ENCODE measurements around the gene RNASE11.
"Not testable (repeated sequence)": the region's sequence is repeated elsewhere in the genome, so short reads cannot be mapped to it uniquely, and the experiment has no call there.

RNASE11 gene

DNA sequence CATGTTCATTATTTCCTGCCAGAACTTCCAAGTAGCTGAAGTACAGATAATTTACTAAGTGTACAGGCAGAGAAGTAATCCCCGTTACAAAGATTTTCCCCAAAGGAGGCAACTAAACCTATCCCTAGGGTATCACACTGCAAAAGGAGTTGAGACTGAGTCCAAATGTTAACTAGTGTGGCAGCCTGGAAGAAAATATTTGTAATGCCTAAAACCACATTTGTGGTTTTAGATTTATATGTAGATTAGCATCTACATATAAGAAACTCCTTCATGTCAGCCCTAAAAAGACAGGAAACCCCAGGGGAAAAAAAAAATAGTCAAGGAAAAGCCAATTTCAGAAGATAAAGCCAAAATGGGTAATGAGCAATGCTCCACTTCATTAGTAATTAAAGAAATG, 4.8 kb upstream of the RNASE11 start:
- no peak for TF ChIP-seq ZFX (IDR thresholded peaks at IDR 0.05)
- TF ChIP-seq, protein P1, sequence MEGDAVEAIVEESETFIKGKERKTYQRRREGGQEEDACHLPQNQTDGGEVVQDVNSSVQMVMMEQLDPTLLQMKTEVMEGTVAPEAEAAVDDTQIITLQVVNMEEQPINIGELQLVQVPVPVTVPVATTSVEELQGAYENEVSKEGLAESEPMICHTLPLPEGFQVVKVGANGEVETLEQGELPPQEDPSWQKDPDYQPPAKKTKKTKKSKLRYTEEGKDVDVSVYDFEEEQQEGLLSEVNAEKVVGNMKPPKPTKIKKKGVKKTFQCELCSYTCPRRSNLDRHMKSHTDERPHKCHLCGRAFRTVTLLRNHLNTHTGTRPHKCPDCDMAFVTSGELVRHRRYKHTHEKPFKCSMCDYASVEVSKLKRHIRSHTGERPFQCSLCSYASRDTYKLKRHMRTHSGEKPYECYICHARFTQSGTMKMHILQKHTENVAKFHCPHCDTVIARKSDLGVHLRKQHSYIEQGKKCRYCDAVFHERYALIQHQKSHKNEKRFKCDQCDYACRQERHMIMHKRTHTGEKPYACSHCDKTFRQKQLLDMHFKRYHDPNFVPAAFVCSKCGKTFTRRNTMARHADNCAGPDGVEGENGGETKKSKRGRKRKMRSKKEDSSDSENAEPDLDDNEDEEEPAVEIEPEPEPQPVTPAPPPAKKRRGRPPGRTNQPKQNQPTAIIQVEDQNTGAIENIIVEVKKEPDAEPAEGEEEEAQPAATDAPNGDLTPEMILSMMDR (conservative IDR thresholded peaks at IDR 0.05), result no peak
- H3K27ac ChIP-seq, result no peak overlapping the region

DNA sequence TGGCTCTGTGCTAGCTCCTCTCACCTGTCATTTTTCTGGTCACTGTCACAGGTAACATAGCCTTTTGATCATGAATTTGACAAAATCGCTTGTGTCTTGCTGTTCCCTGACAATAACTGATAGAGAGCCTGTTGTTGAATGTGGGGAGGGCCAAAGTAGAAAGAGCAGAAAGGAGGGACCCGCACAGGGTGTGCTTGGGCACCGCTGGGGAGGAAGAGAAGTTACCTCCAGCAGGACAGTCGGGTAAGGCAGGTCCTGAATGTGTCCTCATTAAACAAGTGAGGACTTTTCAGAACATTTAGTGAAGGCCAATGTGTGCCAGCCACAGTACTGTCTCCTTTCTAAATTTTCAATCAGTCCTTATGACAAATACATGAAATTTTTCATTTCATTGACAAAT, 3.4 kb upstream of the RNASE11 start, which contains the start of gene RNASE12:
Gene RNASE12 (minus strand): TSS at position 142 of the 400 bp plus-strand sequence. CDS start 653 bp downstream, outside the sequence.
- no peak within 1 kb of the TSS for H3K27ac ChIP-seq
- TF ChIP-seq ZFX (IDR thresholded peaks at IDR 0.05), result no peak
- TF ChIP-seq, protein P1 (conservative IDR thresholded peaks at IDR 0.05), result no peak

DNA sequence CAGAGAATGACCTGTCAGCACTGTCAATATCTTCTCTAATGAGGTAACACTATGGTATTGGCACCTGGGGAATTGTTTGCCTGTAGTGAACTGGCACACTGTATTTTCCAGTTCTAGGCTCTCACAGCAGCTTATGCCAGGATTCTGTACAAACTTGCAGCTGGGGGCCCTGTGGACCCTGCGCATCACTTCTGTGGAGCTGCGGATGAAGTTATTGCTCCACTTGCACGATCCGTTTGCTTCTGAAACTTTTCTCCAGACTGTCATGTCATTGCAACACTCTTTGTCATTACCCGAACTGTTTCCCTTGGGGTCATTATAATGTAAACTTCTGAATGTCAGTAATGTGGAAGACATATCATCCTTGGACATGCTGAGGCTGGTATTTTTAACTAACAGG, 3.9 kb downstream of the RNASE11 start:
- H3K27ac ChIP-seq, result no peak overlapping the region
- TF ChIP-seq, protein P1 (conservative IDR thresholded peaks at IDR 0.05), result no peak
- TF ChIP-seq ZFX (IDR thresholded peaks at IDR 0.05), result no peak

DNA sequence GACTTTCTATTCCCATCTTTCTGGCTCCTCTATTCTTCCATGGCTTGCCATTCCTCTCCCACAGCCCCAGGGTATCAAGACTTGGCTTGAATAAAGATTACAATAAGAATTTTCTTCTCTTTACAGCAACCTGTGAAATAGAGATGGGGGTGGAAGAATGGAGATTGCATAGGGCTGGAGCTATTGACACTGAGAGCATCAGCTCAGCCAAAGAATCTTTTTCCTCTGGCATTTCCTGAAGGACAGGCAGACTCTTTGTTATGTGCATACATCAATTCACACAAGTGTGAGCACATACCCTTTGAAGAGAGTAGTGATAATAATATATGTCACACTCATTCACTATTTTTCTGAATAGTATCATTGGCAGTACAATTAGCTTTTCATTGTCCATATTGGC, 4.7 kb downstream of the RNASE11 start:
- no peak for TF ChIP-seq ZFX (IDR thresholded peaks at IDR 0.05)
- TF ChIP-seq, protein P1 (conservative IDR thresholded peaks at IDR 0.05), result no peak

DNA sequence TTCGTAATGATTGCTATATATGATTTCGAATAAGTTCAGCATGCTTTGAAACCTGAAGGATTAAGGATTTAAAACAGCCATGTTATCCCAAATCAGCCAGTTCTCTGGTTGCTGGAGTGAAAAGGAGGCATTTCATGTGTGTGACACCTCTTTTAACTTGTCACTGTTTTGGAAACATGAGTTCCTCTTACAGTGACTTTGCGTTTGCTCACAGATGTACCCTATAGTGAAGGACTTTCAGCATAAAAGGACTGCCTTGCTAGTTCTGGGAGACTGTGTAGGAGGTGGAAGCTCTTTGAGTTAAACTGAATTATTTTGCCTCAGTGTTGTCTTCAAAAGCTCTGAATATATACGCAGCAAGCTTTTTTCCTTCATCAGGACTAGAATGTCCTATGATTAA, 7.6 kb downstream of the RNASE11 start:
- TF ChIP-seq, protein P1 (conservative IDR thresholded peaks at IDR 0.05), result no peak
- TF ChIP-seq ZFX (IDR thresholded peaks at IDR 0.05), result no peak
- no peak overlapping the region for H3K27ac ChIP-seq

More for the DNA sequence above, 4.7 kb downstream of the RNASE11 start:
- no peak overlapping the region for H3K27ac ChIP-seq

DNA sequence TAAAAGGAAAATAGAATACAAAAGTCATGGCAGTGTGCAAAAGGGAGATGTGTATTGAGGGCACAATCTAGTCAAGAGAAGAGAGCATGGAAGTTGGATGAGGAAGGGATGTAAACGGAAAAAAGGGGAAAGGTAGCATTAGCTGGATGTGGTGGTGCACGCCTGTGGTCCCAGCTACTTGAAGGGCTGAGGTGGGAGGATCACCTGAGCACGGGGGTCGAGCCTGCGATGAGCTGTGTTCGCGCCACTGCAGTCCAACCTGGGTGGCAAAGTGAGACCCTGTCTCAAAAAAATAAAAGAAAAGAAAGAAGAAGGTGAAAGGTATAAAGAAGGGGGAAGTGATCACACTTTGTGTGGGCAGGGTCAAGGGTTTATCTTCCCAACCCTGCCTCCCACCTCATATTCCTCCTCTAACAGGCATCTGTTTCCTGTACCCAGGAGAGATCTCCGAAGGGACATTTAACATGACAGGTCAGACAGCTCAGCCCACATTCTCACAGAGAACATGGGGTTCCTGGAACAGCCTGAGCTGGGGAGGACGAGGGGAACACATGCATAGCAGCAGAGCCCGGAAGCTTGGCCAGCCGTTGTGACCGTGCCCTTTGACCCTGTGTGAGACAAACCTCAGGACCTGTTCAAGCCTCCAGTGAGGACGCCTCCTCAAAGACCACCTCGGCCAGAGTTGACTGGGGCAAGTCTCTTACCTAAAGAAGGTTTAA, 8.9 kb downstream of the RNASE11 start:
- no peak for TF ChIP-seq ZFX (IDR thresholded peaks at IDR 0.05)
- TF ChIP-seq, protein P1 (conservative IDR thresholded peaks at IDR 0.05), result no peak
- H3K27ac ChIP-seq, result no peak overlapping the region

DNA sequence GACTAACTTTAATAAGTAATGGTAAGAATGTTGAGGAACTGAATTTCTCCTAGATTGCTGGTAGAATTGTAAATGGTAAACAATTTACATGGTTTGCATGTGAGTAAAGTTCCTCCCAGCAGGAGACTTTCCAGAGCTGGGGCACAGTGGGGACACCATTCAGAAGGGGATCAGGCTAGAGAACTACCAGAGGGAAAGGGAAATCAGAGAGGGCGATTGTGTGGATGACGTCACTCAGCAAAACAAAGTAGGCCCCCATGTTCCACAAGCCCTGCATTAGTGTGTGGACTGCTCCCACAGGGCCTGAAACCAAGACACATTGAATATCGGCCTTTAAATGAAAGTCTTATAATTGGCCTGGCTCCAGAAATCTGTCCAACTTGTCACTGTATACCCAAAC, 9.5 kb downstream of the RNASE11 start:
- no peak overlapping the region for H3K27ac ChIP-seq
- TF ChIP-seq ZFX (IDR thresholded peaks at IDR 0.05), result no peak
- TF ChIP-seq, protein P1 (conservative IDR thresholded peaks at IDR 0.05), result no peak

DNA sequence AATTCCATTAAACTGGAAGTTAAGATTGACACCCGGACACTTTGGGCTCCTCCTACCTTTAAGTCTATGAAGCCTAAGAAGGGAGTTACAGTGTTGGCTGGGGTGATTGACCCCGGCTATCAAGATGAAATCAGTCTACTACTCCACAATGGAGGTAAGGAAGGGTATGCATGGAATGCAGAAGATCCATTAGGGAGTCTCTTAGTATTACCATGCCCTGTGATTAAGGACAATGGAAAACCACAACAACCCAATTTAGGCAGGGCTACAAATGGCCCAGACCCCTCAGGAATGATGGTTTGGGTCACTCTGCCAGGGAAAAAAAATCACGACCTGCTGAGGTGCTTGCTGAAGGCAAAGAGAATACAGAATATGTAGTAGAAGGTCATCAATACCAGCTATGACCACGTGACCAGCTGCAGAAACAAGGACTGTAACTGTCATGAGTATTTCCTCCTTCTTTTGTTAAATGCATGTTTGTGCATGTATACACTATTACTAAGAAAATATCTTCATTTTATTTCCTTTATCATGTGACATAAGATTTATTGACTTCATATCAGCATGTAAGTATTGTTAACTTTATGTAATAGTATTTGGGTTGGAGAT, 15.3 kb downstream of the RNASE11 start:
- not testable (repeated sequence) for H3K27ac ChIP-seq

DNA sequence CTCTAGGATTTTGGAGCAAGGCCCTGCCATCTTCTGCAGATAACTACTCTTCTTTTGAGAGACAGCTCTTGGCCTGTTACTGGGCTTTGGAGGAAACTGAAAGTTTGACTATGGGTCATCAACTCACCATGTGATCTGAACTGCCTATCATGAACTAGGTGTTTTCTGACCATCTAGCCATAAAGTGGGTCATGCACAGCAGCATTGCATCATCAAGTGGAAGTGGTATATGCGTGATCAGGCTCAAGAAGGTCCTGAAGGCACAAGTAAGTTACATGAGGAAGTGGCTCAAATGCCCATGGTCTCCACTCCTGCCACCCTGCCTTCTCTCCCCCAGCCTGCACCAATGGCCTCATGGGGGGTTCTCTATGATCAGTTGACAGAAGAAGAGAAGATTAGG, 17.1 kb downstream of the RNASE11 start:
- H3K27ac ChIP-seq, result not testable (repeated sequence)

DNA sequence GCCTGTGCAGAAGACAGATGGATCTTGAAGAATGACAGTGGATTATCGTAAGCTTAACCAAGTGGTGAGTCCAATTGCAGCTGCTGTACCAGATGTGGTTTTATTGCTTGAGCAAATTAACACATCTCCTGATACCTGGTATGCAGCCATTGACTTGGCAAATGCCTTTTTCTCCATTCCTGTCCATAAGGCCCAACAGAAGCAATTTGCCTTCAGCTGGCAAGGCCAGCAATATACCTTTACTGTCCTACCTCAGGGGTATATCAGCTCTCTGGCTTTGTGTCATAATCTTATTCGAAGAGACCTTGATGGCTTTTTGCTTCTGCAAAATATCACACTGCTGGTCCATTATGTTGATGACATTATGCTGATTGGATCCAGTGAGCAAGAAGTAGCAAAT, 17.9 kb downstream of the RNASE11 start:
- not testable (repeated sequence) for H3K27ac ChIP-seq

Data from C4-2B (cell line).